Naive B cell (primary cell): ENCODE data around the gene UNC5C. TPM values are rescaled to one million over a fixed set of nuclear protein-coding genes. Genes with fewer than 3 reads are reported as not detected.
A peak's percentile ranks its signal among the peaks of the same experiment; 100 is the strongest.
"Not testable (repeated sequence)": the region's sequence is repeated elsewhere in the genome, so short reads cannot be mapped to it uniquely, and the experiment has no call there.

Experiments used
- ATAC-seq, 2 donors: fragments of 150-1000 bp; cut with Tn5 transposase; 2 replicates each; pipeline ENCODE4 v1.10.0; 2021; ENCODE audit warnings: low read depth in 2 of 2, mild to moderate bottlenecking in 2 of 2, moderate library complexity in 2 of 2
- DNase-seq: peaks from one replicate; pipeline ENCODE4 v3.0.0; 2022
- H3K27ac Mint-ChIP-seq, 6 donors: one replicate each; pipeline ENCODE4 v1.8.0; 2020 to 2022; ENCODE audit warnings: mild to moderate bottlenecking in 6 of 6, mixed read lengths in 6 of 6, moderate library complexity in 5 of 6, inconsistent platforms in 2 of 6
- H3K27me3 Mint-ChIP-seq, 3 donors: one replicate each; pipeline ENCODE4 v1.8.0; 2021 to 2022; ENCODE audit warnings: mixed read lengths in 3 of 3, mild to moderate bottlenecking in 1 of 3
- H3K36me3 Mint-ChIP-seq, 2 donors: one replicate each; pipeline ENCODE4 v1.8.0; 2020 to 2022; ENCODE audit warnings: mixed read lengths in 2 of 2, inconsistent platforms in 1 of 2, mild to moderate bottlenecking in 1 of 2
- H3K4me1 Mint-ChIP-seq, 3 donors: one replicate each; pipeline ENCODE4 v1.8.0; 2020 to 2022; ENCODE audit warnings: mixed read lengths in 3 of 3, inconsistent platforms in 1 of 3, mild to moderate bottlenecking in 1 of 3, moderate library complexity in 1 of 3
- H3K4me3 Mint-ChIP-seq, 8 donors: one replicate each; pipeline ENCODE4 v1.8.0; 2020 to 2022; ENCODE audit warnings: mild to moderate bottlenecking in 8 of 8, mixed read lengths in 8 of 8, moderate library complexity in 8 of 8, inconsistent platforms in 2 of 8
- H3K9me3 Mint-ChIP-seq, 7 donors: one replicate each; pipeline ENCODE4 v1.8.0; 2020 to 2022; ENCODE audit warnings: mixed read lengths in 7 of 7, mild to moderate bottlenecking in 5 of 7, inconsistent platforms in 2 of 7, moderate library complexity in 1 of 7
- polyA plus RNA-seq, 6 donors: library from polyadenylated mRNA; unstranded; fragments of 300-500 nt; fragmentation: Illumina TruSeq; gene quantifications; one replicate each; pipeline ENCODE4 v1.2.3, GENCODE V29; 2021; ENCODE audit warnings: low read depth in 6 of 6

Gene UNC5C
- polyA plus RNA-seq, 6 donors from 2014 or later, result not detected

GRCh38 chr4:95139424-95139823 is 409.3 kb downstream of the UNC5C start:
- not testable (repeated sequence) for H3K36me3 Mint-ChIP-seq, H3K4me3 Mint-ChIP-seq, H3K27me3 Mint-ChIP-seq, DNase-seq, ATAC-seq, H3K4me1 Mint-ChIP-seq, H3K27ac Mint-ChIP-seq
- H3K9me3 Mint-ChIP-seq, result peaks cover 2 to 13% (median 5%) of the 10 kb centered on the region in 7 donors

GRCh38 chr4:95134016-95134415 is 414.8 kb downstream of the UNC5C start:
- not testable (repeated sequence) for H3K4me3 Mint-ChIP-seq
- peaks cover 0 to 11% (median 5%) of the 10 kb centered on the region in 7 donors for H3K9me3 Mint-ChIP-seq

GRCh38 chr4:95129821-95130311 is 418.9 kb downstream of the UNC5C start:
- H3K27ac Mint-ChIP-seq, result no peak overlapping the region
- no peak overlapping the region for H3K4me3 Mint-ChIP-seq
- peaks cover 0 to 6% (median 0%) of the 10 kb centered on the region in 7 donors for H3K9me3 Mint-ChIP-seq
- DNase-seq, result no peak
- no peaks in the 10 kb centered on the region for H3K27me3 Mint-ChIP-seq
- peaks cover 0 to 6% (median 2%) of the 10 kb centered on the region in 3 donors for H3K4me1 Mint-ChIP-seq
- H3K36me3 Mint-ChIP-seq, result no peaks in the 10 kb centered on the region
- no peak for ATAC-seq

More at GRCh38 chr4:95134016-95134415, 414.8 kb downstream of the UNC5C start:
- not testable (repeated sequence) for DNase-seq, H3K4me1 Mint-ChIP-seq, H3K27ac Mint-ChIP-seq, H3K36me3 Mint-ChIP-seq, H3K27me3 Mint-ChIP-seq, ATAC-seq

- peak overlapping the region in 1 of 6 donors; percentile 17 for H3K27ac Mint-ChIP-seq
- H3K27me3 Mint-ChIP-seq, result no peaks in the 10 kb centered on the region
- DNase-seq (no peak), ATAC-seq (no peak)
- H3K4me3 Mint-ChIP-seq, result no peak overlapping the region
- H3K4me1 Mint-ChIP-seq, result peaks cover 0 to 6% (median 2%) of the 10 kb centered on the region in 3 donors
- no peaks in the 10 kb centered on the region for H3K9me3 Mint-ChIP-seq
- no peaks in the 10 kb centered on the region for H3K36me3 Mint-ChIP-seq
These were observed 419.7 kb downstream of the UNC5C start for GRCh38 chr4:95129031-95129430.

- Mint-ChIP-seq H3K27me3 (no peaks in the 10 kb centered on the region), H3K36me3 (no peaks in the 10 kb centered on the region), H3K27ac (no peak overlapping the region), H3K4me3 (no peak overlapping the region), H3K4me1 (peaks cover 0 to 6% (median 2%) of the 10 kb centered on the region in 3 donors), H3K9me3 (no peaks in the 10 kb centered on the region)
- ATAC-seq (no peak), DNase-seq (no peak)
These were observed 423.8 kb downstream of the UNC5C start for GRCh38 chr4:95124906-95125504.

- Mint-ChIP-seq H3K27me3 (peaks cover 0 to 6% (median 0%) of the 10 kb centered on the region in 3 donors), H3K4me1 (no peaks in the 10 kb centered on the region), H3K9me3 (no peaks in the 10 kb centered on the region), H3K4me3 (no peak overlapping the region), H3K36me3 (no peaks in the 10 kb centered on the region), H3K27ac (no peak overlapping the region)
- DNase-seq, result no peak
- no peak for ATAC-seq
These were observed 426.8 kb downstream of the UNC5C start for GRCh38 chr4:95122001-95122400.

- ATAC-seq (no peak), DNase-seq (no peak)
- no peaks in the 10 kb centered on the region for H3K4me1 Mint-ChIP-seq
- no peaks in the 10 kb centered on the region for H3K36me3 Mint-ChIP-seq
- peaks cover 0 to 6% (median 0%) of the 10 kb centered on the region in 3 donors for H3K27me3 Mint-ChIP-seq
- H3K9me3 Mint-ChIP-seq, result no peaks in the 10 kb centered on the region
- no peak overlapping the region for H3K4me3 Mint-ChIP-seq
- H3K27ac Mint-ChIP-seq, result no peak overlapping the region
These were observed 428.3 kb downstream of the UNC5C start for GRCh38 chr4:95120456-95120855.

GRCh38 chr4:95118497-95118896 is 430.3 kb downstream of the UNC5C start:
- no peaks in the 10 kb centered on the region for H3K9me3 Mint-ChIP-seq
- no peak for ATAC-seq
- no peaks in the 10 kb centered on the region for H3K36me3 Mint-ChIP-seq
- H3K27me3 Mint-ChIP-seq, result peaks cover 0 to 6% (median 0%) of the 10 kb centered on the region in 3 donors
- H3K4me1 Mint-ChIP-seq, result no peaks in the 10 kb centered on the region
- no peak for DNase-seq
- no peak overlapping the region for H3K4me3 Mint-ChIP-seq
- H3K27ac Mint-ChIP-seq, result no peak overlapping the region

- DNase-seq (no peak), ATAC-seq (no peak)
- H3K9me3 Mint-ChIP-seq, result no peaks in the 10 kb centered on the region
- no peaks in the 10 kb centered on the region for H3K4me1 Mint-ChIP-seq
- no peak overlapping the region for H3K4me3 Mint-ChIP-seq
- H3K27me3 Mint-ChIP-seq, result peaks cover 0 to 6% (median 0%) of the 10 kb centered on the region in 3 donors
- no peaks in the 10 kb centered on the region for H3K36me3 Mint-ChIP-seq
- no peak overlapping the region for H3K27ac Mint-ChIP-seq
These were observed 434.3 kb downstream of the UNC5C start for GRCh38 chr4:95114521-95114920.
